IMR-90 (cell line): ENCODE data around the gene RADX. TPM values are rescaled to one million over a fixed set of nuclear protein-coding genes. Genes with fewer than 3 reads are reported as not detected.

Experiments
- ATAC-seq: fragments of 200-7000 bp; cut with Tn5 transposase; 2 replicates; pipeline ENCODE4 v1.9.1; 2020; ENCODE audit warnings: low read depth, mild to moderate bottlenecking, moderate library complexity
- BruUV-seq: library from RNA; stranded (reverse); fragments of 400-500 nt; replicated peaks from 2 replicates; lab custom pipeline; 2021; lab: Mats Ljungman, UMichigan
- CTCF ChIA-PET: fragments of 300-600 bp; formaldehyde crosslinking; extraction: SDS; loops from one replicate; lab custom pipeline; 2021; ENCODE audit warnings: antibody characterized with exemption; lab: Yijun Ruan, JAX
- POLR2A ChIA-PET: fragments of 300-600 bp; sonication (Branson Sonifier 250); formaldehyde crosslinking; loops from one replicate; lab custom pipeline; 2022; ENCODE audit warnings: antibody characterized with exemption; ENCODE audit not compliant: unreplicated experiment; lab: Charles Lee
- DNase-seq: peaks from one replicate; pipeline ENCODE4 v3.0.0; 2013
- H2AFZ ChIP-seq: replicated peaks from 2 replicates; pipeline ENCODE3; 2013; ENCODE audit warnings: low read length, mild to moderate bottlenecking; ENCODE audit not compliant: poor library complexity
- H2AK5ac ChIP-seq: 2 replicates; pipeline ENCODE4 v1.6.1; 2013; ENCODE audit warnings: low read depth, low read length, inconsistent platforms
- H2AK9ac ChIP-seq: replicated peaks from 2 replicates; pipeline ENCODE3; 2013; ENCODE audit warnings: mild to moderate bottlenecking, low read depth, low read length, moderate library complexity; ENCODE audit not compliant: poor library complexity
- H2BK120ac ChIP-seq: 2 replicates; pipeline ENCODE4 v1.6.1; 2013; ENCODE audit warnings: low read depth, low read length, inconsistent platforms
- H2BK15ac ChIP-seq: 3 replicates; pipeline ENCODE4 v1.6.1; 2013; ENCODE audit warnings: low read depth, low read length, inconsistent platforms
- H2BK20ac ChIP-seq: 2 replicates; pipeline ENCODE4 v1.6.1; 2013; ENCODE audit warnings: low read depth, mild to moderate bottlenecking, inconsistent platforms, low read length, moderate library complexity
- H2BK5ac ChIP-seq: 2 replicates; pipeline ENCODE4 v1.6.1; 2013; ENCODE audit warnings: mild to moderate bottlenecking, low read depth, low read length, inconsistent platforms; ENCODE audit not compliant: poor library complexity, severe bottlenecking
- H3K14ac ChIP-seq: replicated peaks from 2 replicates; pipeline ENCODE4 v1.6.1; 2013; ENCODE audit warnings: low read depth, low read length, inconsistent platforms
- H3K18ac ChIP-seq: 2 replicates; pipeline ENCODE4 v1.6.1; 2013; ENCODE audit warnings: low read depth, low read length, control low read depth
- H3K23ac ChIP-seq: 2 replicates; pipeline ENCODE4 v1.6.1; 2013; ENCODE audit warnings: low read depth, low read length, inconsistent platforms
- H3K27ac ChIP-seq: 2 replicates; pipeline ENCODE4 v1.5.1; 2013; ENCODE audit warnings: mild to moderate bottlenecking, control low read depth, low read length; ENCODE audit not compliant: insufficient read depth
- H3K27me3 ChIP-seq: 2 replicates; pipeline ENCODE4 v1.6.1; 2013; ENCODE audit warnings: low read length; ENCODE audit not compliant: control insufficient read depth, insufficient read depth
- H3K36me3 ChIP-seq: 2 replicates; pipeline ENCODE4 v1.6.1; 2013; ENCODE audit warnings: low read length, mixed read lengths; ENCODE audit not compliant: control insufficient read depth, insufficient read depth
- H3K4ac ChIP-seq: 2 replicates; pipeline ENCODE4 v1.6.1; 2013; ENCODE audit warnings: low read depth, low read length, inconsistent platforms
- H3K4me1 ChIP-seq: 2 replicates; pipeline ENCODE4 v1.6.1; 2013; ENCODE audit warnings: low read length, mixed read lengths; ENCODE audit not compliant: control insufficient read depth, insufficient read depth
- H3K4me2 ChIP-seq: 2 replicates; pipeline ENCODE4 v1.6.1; 2013; ENCODE audit warnings: low read depth, mild to moderate bottlenecking, control low read depth, low read length, moderate library complexity
- H3K4me3 ChIP-seq: 2 replicates; pipeline ENCODE4 v1.5.1; 2013; ENCODE audit warnings: low read depth, mild to moderate bottlenecking, control low read depth, low read length, moderate library complexity; ENCODE audit not compliant: insufficient read depth
- H3K56ac ChIP-seq: 2 replicates; pipeline ENCODE4 v1.6.1; 2013; ENCODE audit warnings: low read length, inconsistent platforms; ENCODE audit not compliant: insufficient read depth; ENCODE audit errors: extremely low read depth
- H3K79me1 ChIP-seq, 2 experiments: 2 replicates each; pipeline ENCODE4 v1.6.1; 2013; ENCODE audit warnings: low read length in 2 of 2, inconsistent platforms in 1 of 2, low read depth in 1 of 2
- H3K9ac ChIP-seq: 2 replicates; pipeline ENCODE4 v1.6.1; 2013; ENCODE audit warnings: low read depth, low read length, control low read depth
- H3K9me1 ChIP-seq: 2 replicates; pipeline ENCODE4 v1.6.1; 2013; ENCODE audit warnings: low read length, inconsistent platforms; ENCODE audit not compliant: insufficient read depth
- H3K9me3 ChIP-seq: 2 replicates; pipeline ENCODE4 v1.6.1; 2013; ENCODE audit warnings: low read length; ENCODE audit not compliant: control insufficient read depth, insufficient read depth
- H4K20me1 ChIP-seq: 2 replicates; pipeline ENCODE4 v1.6.1; 2013; ENCODE audit warnings: low read length, inconsistent platforms; ENCODE audit not compliant: insufficient read depth
- H4K5ac ChIP-seq: 2 replicates; pipeline ENCODE4 v1.6.1; 2013; ENCODE audit warnings: mild to moderate bottlenecking, low read depth, low read length, control low read depth
- H4K8ac ChIP-seq, 2 experiments: 2 replicates each; pipeline ENCODE4 v1.6.1; 2013; ENCODE audit warnings: low read depth in 2 of 2, low read length in 2 of 2, control low read depth in 1 of 2, inconsistent platforms in 1 of 2
- H4K91ac ChIP-seq: 2 replicates; pipeline ENCODE4 v1.6.1; 2013; ENCODE audit warnings: low read depth, low read length, inconsistent platforms; ENCODE audit not compliant: insufficient read depth
- ELK1 ChIP-seq: fragments of 150-350 bp; IDR thresholded peaks from 2 replicates; pipeline ENCODE4 v1.6.1; 2016; ENCODE audit warnings: low read depth, mild to moderate bottlenecking, low read length, moderate library complexity, borderline replicate concordance
- MAZ ChIP-seq: IDR thresholded peaks from 2 replicates; pipeline ENCODE4 v1.6.1; 2012; ENCODE audit warnings: low read depth, mild to moderate bottlenecking, low read length, improper control_type of control experiment, moderate library complexity, borderline replicate concordance
- WGBS, 2 experiments: methylation state at CpG; one replicate each; pipeline versions ENCODE4 v1.1.5 to v1.1.7; 2013; ENCODE audit warnings: missing lambda C conversion rate in 2 of 2; ENCODE audit not compliant: insufficient read length in 1 of 2; ENCODE audit errors: extremely low coverage in 2 of 2; 5-methylcytosine and 5-hydroxymethylcytosine counted together
- dilution Hi-C: fragments of 300-500 bp; cut with HindIII; formaldehyde crosslinking; loops from one replicate; pipeline ENCODE4 v1.14.3; 2018; ENCODE audit warnings: low sequenced_read_pairs; ENCODE audit not compliant: unreplicated experiment
- in situ Hi-C: fragments of 300-500 bp; cut with MboI; formaldehyde crosslinking; loops from 3 replicates; pipeline ENCODE4 v1.14.3; 2019; ENCODE audit warnings: low sequenced_read_pairs, inconsistent platforms, mixed read lengths
- intact Hi-C: fragments of 100-400 bp; cut with micrococcal nuclease; formaldehyde crosslinking; loops from 2 replicates; pipeline ENCODE4 v1.10.0; 2022
- polyA plus RNA-seq, 3 experiments: library from polyadenylated mRNA; depleted of rRNA; stranded (reverse); fragments of >200 nt; gene quantifications; 2 replicates each; pipeline ENCODE4 v1.2.3, GENCODE V29; 2012; ENCODE audit warnings: low replicate concordance in 1 of 3
- total RNA-seq: library from RNA; depleted of rRNA; stranded (reverse); fragments of >200 nt; gene quantifications from 2 replicates; pipeline ENCODE4 v1.2.3, GENCODE V29; 2012

Gene RADX
- total and polyA plus RNA-seq, 2 of the 4 experiments (the other 2 are of a cell fraction), result 1.6 to 1.8 TPM

GRCh38 chrX:106621836-106622235, 10.1 kb downstream of the RADX start:
- intact Hi-C loops, result no loop called here

More at GRCh38 chrX:106621836-106622235, 10.1 kb downstream of the RADX start:
- Histone ChIP-seq H2BK15ac (no peak overlapping the region), H3K36me3 (no peaks in the 10 kb centered on the region), H3K4me2 (no peak overlapping the region), H2BK120ac (no peak overlapping the region), H3K4ac (no peak overlapping the region), H2BK20ac (no peak overlapping the region), H2AK9ac (no peak overlapping the region), H4K5ac (no peak overlapping the region), H3K9me1 (no peaks in the 10 kb centered on the region), H2AFZ (no peak overlapping the region), H4K20me1 (no peaks in the 10 kb centered on the region), H3K79me1 (no peaks in the 10 kb centered on the region), H3K4me1 (no peaks in the 10 kb centered on the region), H4K91ac (no peak overlapping the region), H4K8ac (no peak overlapping the region), H2BK5ac (no peak overlapping the region), H3K27me3 (peaks cover 2% of the 10 kb centered on the region), H3K4me3 (no peak overlapping the region), H3K9me3 (no peaks in the 10 kb centered on the region), H3K23ac (no peak overlapping the region), H3K56ac (no peak overlapping the region), H3K27ac (no peak overlapping the region), H3K18ac (no peak overlapping the region), H2AK5ac (no peak overlapping the region), H3K14ac (no peak overlapping the region), H3K9ac (no peak overlapping the region)
- ChIA-PET CTCF (no interaction called here), POLR2A (no interaction called here)
- no peak for TF ChIP-seq MAZ
- TF ChIP-seq ELK1, result no peak
- in situ Hi-C loops, result no loop called here
- no peak for DNase-seq
- ATAC-seq, result no peak
- WGBS, 2 experiments, result no CpG with 5 or more reads among the region's 2 CpGs
- dilution Hi-C loops, result no loop called here
- no TSS peak for BruUV-seq
